D721Med (cell line): ENCODE data around the gene TNPO3.

Source experiments
- DNase-seq: peaks from one replicate; pipeline ENCODE4 v3.0.0; 2011; ENCODE audit warnings: low spot score; ENCODE audit not compliant: insufficient read length
- FAIRE-seq: peaks from 2 replicates; lab custom pipeline; 2011; peaks lifted over from hg19 to GRCh38; lab: Jason Lieb, UNC
- TF ChIP-seq, protein P1 (sequence below): IDR thresholded peaks from 2 replicates; pipeline ENCODE4 v1.5.1; 2012; ENCODE audit warnings: mild to moderate bottlenecking, control low read depth; ENCODE audit not compliant: insufficient read depth; ENCODE audit errors: missing control alignments

Gene TNPO3

DNA sequence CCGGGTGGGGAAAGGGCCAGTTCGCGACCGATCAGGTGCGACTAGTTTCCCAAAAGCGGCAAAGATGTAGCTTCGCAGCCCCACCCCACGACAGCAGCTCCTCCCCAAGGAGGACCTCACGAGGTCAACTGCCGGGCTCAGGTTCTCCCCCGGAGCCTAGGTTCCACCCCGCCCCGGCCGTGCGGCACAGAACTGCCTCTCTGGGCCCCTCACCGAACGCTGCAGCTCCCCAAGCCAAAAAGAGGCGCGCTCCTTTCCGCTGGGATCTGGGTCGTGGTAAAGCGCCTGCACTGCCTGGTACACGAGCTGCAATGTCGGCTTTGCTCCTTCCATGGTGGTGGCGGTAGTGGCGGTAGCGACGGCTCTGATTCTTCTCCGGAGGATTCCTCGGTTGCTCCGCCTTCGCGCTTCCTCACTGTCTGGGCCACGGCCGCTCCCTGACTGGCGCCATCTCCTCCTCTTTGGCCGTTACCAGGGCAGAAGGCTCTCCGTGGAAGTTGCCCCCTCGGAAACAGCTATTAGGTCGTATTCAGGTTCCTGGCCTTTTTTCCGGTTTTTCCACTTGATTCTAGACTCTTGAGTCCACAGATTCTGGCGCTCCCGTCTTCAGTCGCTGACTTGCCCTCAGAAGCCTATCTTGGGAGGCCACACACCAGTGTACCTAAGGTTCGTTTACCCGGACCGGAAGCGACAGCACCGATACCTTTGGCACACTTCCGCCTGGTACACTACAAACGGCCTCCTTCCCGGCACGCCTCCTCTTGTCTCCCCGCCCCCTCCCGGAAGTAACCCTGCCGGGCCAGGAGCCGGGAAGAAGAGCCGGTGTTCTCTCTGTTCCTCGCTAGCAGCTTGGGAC lies at the start of gene TNPO3:
TNPO3 (minus strand) TSS at position 674 of the 856 bp plus-strand sequence; CDS start at position 333, 341 bp downstream.
- no peak for FAIRE-seq
- peak; percentile 92 for DNase-seq
- TF ChIP-seq, protein P1, sequence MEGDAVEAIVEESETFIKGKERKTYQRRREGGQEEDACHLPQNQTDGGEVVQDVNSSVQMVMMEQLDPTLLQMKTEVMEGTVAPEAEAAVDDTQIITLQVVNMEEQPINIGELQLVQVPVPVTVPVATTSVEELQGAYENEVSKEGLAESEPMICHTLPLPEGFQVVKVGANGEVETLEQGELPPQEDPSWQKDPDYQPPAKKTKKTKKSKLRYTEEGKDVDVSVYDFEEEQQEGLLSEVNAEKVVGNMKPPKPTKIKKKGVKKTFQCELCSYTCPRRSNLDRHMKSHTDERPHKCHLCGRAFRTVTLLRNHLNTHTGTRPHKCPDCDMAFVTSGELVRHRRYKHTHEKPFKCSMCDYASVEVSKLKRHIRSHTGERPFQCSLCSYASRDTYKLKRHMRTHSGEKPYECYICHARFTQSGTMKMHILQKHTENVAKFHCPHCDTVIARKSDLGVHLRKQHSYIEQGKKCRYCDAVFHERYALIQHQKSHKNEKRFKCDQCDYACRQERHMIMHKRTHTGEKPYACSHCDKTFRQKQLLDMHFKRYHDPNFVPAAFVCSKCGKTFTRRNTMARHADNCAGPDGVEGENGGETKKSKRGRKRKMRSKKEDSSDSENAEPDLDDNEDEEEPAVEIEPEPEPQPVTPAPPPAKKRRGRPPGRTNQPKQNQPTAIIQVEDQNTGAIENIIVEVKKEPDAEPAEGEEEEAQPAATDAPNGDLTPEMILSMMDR: no peak

GRCh38 chr7:129103561-129104324 lies 48.8 kb upstream of the TNPO3 start:
- FAIRE-seq (no peak), DNase-seq (no peak)

DNA sequence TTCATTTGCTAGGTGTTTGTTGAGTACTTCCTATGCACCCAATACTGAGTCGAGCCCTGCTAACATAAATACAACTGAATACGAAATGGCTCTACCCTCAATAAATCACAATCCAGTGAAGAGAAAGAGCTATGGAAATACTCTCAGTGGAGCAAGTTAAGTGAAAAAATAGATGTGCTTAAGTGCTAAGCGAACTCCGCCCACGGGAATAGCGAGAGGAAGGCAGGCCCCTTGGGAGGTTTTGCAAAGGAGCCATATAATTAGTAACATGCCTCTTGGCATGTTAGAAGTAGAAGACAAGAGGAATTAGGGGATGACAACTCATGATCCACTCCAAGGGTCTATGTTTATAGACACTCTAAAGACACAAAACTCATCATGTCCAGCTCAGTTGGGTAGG lies 46.8 kb upstream of the TNPO3 start:
- FAIRE-seq (no peak), DNase-seq (no peak)
- TF ChIP-seq, protein P1: no peak

More at GRCh38 chr7:129103561-129104324, 48.8 kb upstream of the TNPO3 start:
- TF ChIP-seq, protein P1: no peak

DNA sequence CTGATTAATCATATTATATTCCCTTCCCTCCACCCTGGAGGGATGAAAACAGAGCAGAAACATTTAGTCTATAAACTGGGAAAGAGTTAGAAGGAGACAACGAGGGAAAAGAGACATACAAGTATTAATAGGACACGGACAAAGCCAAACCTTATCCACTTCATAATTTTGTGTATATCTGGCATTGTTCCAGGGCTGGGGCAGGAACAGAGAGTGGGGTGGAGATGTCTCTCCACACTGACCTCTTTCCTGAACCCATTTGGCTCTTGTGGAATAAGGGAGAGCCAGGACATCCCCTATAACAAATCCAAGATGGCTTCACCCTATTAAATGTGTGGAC lies 45.9 kb upstream of the TNPO3 start:
- TF ChIP-seq, protein P1: no peak
- FAIRE-seq (no peak), DNase-seq (no peak)

- TF ChIP-seq, protein P1: no peak
- FAIRE-seq (no peak), DNase-seq (no peak)
Measured at GRCh38 chr7:129098409-129099084, 43.6 kb upstream of the TNPO3 start.

DNA sequence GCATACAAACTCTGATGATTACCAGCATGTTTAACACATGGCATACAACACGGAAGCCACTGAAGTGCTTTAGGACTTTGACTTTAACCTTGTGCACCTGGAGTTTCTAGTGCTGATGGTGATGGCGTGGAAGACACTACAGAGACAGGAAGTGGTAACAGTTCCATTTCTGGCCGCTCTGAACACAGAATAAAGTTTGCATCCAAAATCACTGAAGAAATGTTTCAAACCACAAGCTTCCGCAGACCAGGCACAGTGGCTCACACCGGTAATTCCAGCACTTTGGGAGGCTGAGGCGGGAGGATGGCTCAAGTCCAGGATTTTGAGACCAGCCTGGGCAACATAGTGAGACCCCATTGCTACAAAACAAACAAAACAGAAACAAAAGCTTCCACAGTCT lies 40.3 kb upstream of the TNPO3 start:
- TF ChIP-seq, protein P1: no peak
- no peak for DNase-seq
- FAIRE-seq: no peak
